ENCODE measurements around the gene SLC26A1. TPM values are rescaled to one million over a fixed set of nuclear protein-coding genes. Genes with fewer than 3 reads are reported as not detected.
A peak's percentile ranks its signal among the peaks of the same experiment; 100 is the strongest.

Gene SLC26A1
- total RNA-seq, 1 donor from 2014 or later: not detected

GRCh38 chr4:1012034-1012739 is 19.0 kb upstream of the SLC26A1 start:
- DNase-seq (no peak), ATAC-seq (ENCODE audit: low read depth) (no peak)
- POLR2A ChIA-PET: interaction anchor here (1.2 kb wide), 1 partner anchor 9 kb away, joined by 4 read pairs; no protein-coding TSS in a partner anchor
- peaks cover 15% of the 10 kb centered on the region for H3K4me1 Mint-ChIP-seq
- H3K27ac Mint-ChIP-seq: no peak overlapping the region
- CTCF ChIA-PET: no interaction called here
- H3K27me3 Mint-ChIP-seq: peaks cover 12% of the 10 kb centered on the region
- H3K4me3 Mint-ChIP-seq: peak overlapping the region; percentile 75
- peaks cover 1% of the 10 kb centered on the region for H3K36me3 Mint-ChIP-seq (ENCODE audit: low read depth)
- no peak for TF ChIP-seq CTCF (IDR thresholded peaks at IDR 0.05)
- intact Hi-C loops (cut with micrococcal nuclease): loop anchor here (1.0 to 5.0 kb wide), 4 partner anchors 9 to 1230 kb away; partner anchors contain the start of genes HAUS3, POLN, TACC3 and TMEM129
- no peaks in the 10 kb centered on the region for H3K9me3 Mint-ChIP-seq

- no peak for TF ChIP-seq CTCF (IDR thresholded peaks at IDR 0.05)
- POLR2A ChIA-PET: no interaction called here
- Mint-ChIP-seq H3K9me3 (no peaks in the 10 kb centered on the region), H3K27ac (no peak overlapping the region), H3K27me3 (peaks cover 15% of the 10 kb centered on the region), H3K4me3 (no peak overlapping the region), H3K4me1 (peaks cover 15% of the 10 kb centered on the region), H3K36me3 (ENCODE audit: low read depth) (peaks cover 1% of the 10 kb centered on the region)
- intact Hi-C loops (cut with micrococcal nuclease): loop anchor here (1.0 to 5.0 kb wide), 9 partner anchors 10 to 1231 kb away; partner anchors contain the start of genes DGKQ, GAK, HAUS3 and POLN
- DNase-seq: no peak
- ATAC-seq (ENCODE audit: low read depth): no peak
- CTCF ChIA-PET: no interaction called here
Measured at GRCh38 chr4:1011666-1012033, 18.4 kb upstream of the SLC26A1 start.

- Mint-ChIP-seq H3K27ac (peak within 1 kb of the TSS; percentile 55), H3K36me3 (ENCODE audit: low read depth) (peaks cover 1% of the 10 kb centered on the region), H3K27me3 (peaks cover 18% of the 10 kb centered on the region), H3K4me3 (peak within 1 kb of the TSS; percentile 86), H3K9me3 (no peaks in the 10 kb centered on the region), H3K4me1 (peaks cover 15% of the 10 kb centered on the region)
- no peak for TF ChIP-seq CTCF (IDR thresholded peaks at IDR 0.05)
- CTCF ChIA-PET: no interaction called here
- DNase-seq (peak; percentile 88), ATAC-seq (ENCODE audit: low read depth) (peak; percentile 69)
- POLR2A ChIA-PET: interaction anchor here (0.6 to 2.0 kb wide), 7 partner anchors 11 to 769 kb away, joined by 3 to 8 read pairs (median 4); partner anchors contain the start of genes GAK and TMEM175
- intact Hi-C loops (cut with micrococcal nuclease): loop anchor here (2.0 to 5.0 kb wide), 8 partner anchors 16 to 1231 kb away; partner anchors contain the start of genes DGKQ, GAK, HAUS3 and POLN
Measured at GRCh38 chr4:1011022-1011665, 17.9 kb upstream of the SLC26A1 start, which contains the start of gene FGFRL1. Gene FGFRL1, plus strand, starts transcription at chr4:1011626. Its CDS starts 860 bp downstream, at chr4:1012486.

- Mint-ChIP-seq H3K27ac (peak overlapping the region; percentile 55), H3K4me3 (peak overlapping the region; percentile 86), H3K36me3 (ENCODE audit: low read depth) (peaks cover 1% of the 10 kb centered on the region), H3K9me3 (no peaks in the 10 kb centered on the region), H3K27me3 (peaks cover 21% of the 10 kb centered on the region), H3K4me1 (peaks cover 15% of the 10 kb centered on the region)
- POLR2A ChIA-PET: interaction anchor here (0.6 to 2.0 kb wide), 10 partner anchors 11 to 769 kb away, joined by 3 to 8 read pairs (median 4); partner anchors contain the start of genes GAK and TMEM175
- DNase-seq (peak; percentile 52), ATAC-seq (ENCODE audit: low read depth) (peak; percentile 4)
- intact Hi-C loops (cut with micrococcal nuclease): loop anchor here (1.0 to 5.0 kb wide), 9 partner anchors 16 to 1232 kb away; partner anchors contain the start of genes DGKQ, GAK, HAUS3 and POLN
- TF ChIP-seq CTCF (IDR thresholded peaks at IDR 0.05): no peak
- CTCF ChIA-PET: no interaction called here
Measured at GRCh38 chr4:1010395-1011021, 17.3 kb upstream of the SLC26A1 start.
